Stimulated activated CD8-positive, alpha-beta memory T cell treated with anti-CD3 and anti-CD28 coated beads, Interleukin-7, amount 100 ng/mL, for 1 hour (primary cell): ENCODE data around the gene COX19.
A peak's percentile ranks its signal among the peaks of the same experiment; 100 is the strongest.

Experiments
- DNase-seq, 2 donors: peaks; one replicate each; pipeline ENCODE4 v3.0.0-alpha.2; 2020; ENCODE audit warnings: low read depth in 2 of 2

The COX19 gene, protein sequence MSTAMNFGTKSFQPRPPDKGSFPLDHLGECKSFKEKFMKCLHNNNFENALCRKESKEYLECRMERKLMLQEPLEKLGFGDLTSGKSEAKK

DNA sequence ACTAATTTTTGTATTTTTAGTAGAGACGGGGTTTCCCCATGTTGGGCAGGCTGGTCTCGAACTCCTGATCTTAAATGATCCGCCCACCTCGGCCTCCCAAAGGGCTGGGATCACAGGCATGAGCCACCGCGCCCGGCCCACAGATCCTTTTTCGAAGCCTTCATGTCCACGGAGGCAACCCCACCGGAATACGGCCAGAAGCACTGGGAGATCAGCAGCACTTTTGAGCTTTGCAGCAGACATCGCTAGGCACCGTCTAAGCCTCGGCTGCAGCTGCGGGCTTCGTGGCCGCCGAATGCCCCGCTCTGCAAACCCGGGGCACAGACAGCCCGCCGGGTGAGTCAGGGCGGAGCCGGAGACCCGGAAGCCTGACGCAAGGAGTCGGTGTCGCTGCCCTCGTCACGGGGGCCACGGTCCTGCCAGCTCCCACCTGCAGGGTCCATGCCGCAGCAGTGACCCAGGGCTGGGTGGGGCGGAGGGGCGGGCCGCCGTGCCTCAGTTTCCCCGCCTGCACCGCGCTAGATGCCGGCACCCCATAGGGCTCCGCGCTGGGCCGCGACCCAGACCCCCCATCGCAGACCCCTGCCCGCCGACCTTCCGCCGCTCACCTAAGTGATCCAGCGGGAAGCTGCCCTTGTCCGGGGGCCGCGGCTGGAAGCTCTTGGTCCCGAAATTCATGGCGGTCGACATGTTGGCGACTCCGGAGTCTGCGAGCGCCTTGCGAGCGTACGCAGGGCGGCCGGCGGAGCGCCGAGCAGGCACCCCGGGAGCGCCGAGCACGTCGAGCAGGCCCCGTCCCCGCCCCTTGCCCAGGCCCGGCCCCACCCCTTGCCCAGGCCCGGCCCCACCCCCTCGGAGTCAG is at the start of gene COX19:
Gene COX19 (minus strand): TSS at position 730 of the 862 bp plus-strand sequence. CDS start 40 bp downstream, at position 690.
- DNase-seq = peak; percentile 75 to 79

DNA sequence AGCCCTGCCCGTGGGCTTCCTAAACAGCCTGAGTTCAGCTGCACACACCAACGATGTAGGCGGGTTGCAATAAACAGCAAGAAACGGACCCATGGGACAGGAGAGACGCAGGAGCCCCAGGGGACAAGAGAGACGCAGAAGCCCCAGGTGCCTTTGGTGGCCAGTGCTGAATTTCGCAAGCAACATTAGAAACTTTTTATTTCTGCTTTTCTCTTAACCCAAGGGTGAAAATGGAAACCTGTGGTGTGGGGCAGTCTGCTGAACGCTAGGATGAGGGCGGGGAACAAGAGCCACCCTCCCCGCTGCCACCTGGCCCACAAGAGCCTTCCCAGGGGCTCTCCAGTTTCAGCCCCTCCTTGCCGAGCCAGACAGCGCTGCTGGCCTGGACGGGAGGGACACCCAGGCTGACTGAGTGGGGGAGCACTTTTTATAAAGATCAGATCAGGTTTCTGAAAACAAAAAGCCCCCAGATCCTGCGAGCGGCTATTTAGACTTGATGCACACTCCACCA is 49.0 kb upstream of the COX19 start:
- DNase-seq = no peak

DNA sequence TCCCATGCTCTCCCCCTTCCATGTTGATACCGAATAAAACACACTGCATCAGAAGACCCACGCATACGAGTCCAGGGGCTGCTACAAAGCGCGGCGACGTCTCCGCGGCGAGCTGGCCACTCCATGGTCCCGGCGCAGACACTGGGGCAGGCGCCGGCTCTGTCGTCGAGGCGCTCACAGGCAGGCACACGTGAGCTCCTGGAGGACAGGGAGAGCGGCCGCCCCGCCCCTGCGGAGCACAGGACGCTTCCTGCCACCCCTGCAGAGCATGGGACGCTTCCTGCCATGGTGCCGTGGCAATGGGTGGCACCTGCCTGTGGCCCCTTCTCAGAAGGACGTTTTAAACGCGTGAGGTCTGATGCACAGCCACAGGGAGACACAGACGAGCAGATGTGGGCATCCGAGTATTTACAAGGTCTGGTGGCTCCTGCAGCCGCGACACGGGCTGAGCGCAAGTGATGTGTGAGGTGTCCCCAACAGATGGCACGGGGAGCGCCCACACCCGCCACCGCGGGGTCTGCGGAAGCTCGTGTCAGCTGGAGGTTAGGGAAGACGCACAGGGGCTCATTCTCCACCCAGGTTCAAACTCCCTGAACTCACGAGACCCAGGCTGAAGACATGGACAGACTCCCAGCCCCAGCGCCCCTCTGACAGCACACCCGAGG is 47.6 kb upstream of the COX19 start:
- DNase-seq = no peak

DNA sequence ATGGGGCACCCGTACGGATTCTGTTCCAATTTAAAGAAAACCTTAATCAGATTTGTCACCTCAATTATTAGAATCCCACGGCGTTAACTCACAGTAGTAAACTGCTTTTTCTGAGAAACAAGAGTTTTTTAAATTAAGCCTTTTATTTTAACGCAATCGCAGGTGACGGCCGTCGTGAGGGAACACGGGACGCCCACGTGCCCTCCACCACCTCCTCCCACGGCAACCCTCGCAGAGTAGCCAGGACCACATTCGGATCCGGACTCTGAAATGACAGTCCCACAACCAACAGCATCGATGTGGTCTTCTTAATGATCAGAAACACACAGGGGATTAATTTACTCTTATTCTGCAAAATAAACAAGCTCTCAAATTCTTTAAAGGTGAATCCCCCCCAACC is 47.0 kb upstream of the COX19 start:
- DNase-seq = no peak

DNA sequence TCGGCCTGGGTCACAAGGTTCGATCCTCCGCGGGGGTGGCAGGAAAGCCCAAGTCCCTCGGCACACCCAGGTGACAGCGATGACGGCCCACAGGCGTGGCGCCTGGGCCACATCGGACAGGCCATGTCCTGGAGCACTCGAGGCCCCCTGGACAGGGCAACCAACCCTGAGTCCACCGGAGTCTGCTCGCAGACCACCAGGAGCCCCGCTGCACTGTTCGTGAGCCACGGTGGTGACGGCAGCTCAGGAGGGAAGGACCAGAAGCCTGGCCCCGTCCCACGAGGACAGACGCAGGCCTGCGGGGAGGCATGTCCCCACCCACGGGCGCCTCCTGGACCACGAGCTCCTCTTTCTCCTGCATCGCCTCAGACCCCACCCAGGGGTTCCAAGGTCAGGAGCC is 46.6 kb upstream of the COX19 start:
- no peak for DNase-seq

DNA sequence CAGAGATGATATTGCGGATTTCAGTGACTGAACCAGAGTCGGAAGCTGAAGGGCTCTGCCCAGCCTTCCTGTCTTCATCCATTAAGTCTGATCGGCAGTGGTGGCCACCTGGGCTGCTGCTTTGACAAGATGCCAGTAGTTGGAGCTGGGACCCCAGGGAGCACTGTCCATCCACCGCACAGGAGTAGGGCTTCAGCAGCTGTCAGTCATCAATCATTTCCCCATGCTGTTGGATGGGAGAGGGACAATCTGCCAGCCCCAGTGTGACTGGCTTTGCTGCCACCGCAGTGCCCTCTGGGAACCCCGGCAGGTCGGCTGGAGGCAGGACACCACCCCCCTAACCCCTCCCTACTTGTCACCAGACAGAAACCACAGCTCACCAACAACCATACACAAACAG is 46.0 kb upstream of the COX19 start:
- DNase-seq = no peak

DNA sequence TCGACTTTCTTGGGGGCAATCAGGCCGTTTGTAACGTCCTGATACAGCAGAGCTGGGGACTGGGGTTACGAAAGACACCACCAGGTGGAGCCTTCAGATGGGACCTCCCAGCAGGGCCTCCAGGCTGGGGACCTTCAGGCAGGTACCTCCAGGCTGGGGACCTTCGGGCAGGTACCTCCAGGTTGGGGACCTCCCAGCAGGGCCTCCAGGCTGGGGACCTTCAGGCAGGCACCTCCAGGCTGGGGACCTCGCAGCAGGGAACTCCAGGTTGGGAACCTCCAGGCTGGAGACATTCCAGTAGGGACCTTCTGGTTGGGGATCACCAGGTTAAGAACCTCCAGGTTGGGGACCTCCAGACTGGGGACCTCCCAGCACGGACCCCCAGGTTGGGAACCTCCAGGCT is 45.5 kb upstream of the COX19 start:
- DNase-seq = no peak

DNA sequence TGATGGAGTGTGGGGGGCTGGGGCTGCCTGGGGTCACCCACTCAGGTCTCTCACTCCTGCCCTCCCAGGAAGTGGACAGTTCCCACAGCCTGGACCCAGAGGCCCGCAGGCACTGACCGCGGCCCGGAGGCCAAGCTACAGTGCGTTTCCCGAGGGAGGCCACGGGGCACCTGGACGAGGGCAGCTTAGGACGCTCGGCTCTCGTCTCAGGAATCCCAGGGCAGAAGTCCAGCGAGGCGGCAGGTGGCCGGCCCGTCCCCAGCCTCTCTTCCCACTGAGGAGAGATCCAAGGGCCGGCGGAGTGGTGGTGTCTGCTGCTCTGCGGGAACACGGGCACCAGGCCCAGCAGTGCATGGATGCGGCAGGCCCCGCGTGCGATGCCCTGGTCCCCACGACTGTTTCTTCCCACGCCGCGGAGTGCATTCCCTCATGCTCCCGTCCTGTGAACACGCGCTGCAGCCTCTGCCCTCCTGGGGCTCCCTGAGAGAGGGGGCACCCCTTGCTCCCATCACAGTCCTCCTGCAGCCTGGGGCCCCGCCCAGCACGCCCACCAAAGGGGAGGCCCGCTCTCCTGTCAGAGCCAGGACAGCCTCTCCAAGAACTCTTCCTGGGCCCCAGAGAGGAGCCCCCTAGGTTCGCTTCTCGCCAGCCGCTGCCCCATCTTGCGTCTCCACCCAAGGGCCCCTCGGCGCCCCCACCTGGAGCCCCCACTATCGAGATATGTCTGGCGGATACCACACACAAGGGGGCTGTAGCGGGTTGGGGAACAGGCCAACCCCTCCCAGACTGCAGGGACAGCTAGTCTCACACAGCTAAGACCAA is 44.7 kb upstream of the COX19 start:
- no peak for DNase-seq

DNA sequence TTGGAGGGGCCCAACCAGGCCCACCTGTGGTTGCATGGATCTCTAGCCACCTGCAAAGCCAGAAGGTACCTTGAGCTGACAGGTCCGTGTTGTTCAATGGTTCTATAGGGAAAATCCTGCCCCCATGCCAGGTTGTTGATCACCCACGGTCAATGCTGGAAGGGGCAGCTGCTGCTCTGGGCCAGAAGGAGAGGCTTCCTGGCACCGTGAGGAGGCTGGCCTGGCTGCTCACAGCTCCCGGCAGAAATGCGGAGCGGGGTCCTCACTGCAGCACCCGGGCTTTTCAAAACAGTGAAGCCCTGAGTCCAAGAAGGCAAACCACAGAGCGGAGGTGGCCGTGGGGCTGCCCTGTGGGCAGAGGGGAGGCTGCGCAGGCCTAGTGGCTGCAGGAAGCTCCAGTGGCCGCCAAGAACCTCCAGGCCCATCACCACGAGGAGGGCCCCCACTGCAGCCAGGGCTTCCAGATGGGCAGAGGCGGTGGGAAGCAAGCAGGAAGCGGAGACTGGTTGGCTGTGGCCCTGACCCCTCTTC is 44.0 kb upstream of the COX19 start:
- no peak for DNase-seq

DNA sequence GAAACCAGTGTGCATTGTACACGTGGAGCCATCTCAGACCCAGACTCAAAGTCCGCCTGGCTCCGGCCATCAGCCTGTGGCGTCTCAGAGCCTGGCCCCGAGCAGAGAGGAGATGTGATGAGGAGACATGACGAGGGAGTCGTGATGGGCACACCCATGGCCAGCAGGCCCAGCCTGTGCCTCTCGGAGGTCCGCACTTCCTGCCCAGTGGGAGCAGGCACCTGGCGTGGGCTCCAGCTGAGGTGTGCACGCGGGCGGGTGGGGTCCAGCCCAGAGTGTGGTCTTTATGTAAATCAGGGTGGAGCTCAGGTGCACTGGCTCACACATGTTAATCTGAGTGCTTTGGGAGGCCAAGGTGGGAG is 43.0 kb upstream of the COX19 start:
- no peak for DNase-seq

DNA sequence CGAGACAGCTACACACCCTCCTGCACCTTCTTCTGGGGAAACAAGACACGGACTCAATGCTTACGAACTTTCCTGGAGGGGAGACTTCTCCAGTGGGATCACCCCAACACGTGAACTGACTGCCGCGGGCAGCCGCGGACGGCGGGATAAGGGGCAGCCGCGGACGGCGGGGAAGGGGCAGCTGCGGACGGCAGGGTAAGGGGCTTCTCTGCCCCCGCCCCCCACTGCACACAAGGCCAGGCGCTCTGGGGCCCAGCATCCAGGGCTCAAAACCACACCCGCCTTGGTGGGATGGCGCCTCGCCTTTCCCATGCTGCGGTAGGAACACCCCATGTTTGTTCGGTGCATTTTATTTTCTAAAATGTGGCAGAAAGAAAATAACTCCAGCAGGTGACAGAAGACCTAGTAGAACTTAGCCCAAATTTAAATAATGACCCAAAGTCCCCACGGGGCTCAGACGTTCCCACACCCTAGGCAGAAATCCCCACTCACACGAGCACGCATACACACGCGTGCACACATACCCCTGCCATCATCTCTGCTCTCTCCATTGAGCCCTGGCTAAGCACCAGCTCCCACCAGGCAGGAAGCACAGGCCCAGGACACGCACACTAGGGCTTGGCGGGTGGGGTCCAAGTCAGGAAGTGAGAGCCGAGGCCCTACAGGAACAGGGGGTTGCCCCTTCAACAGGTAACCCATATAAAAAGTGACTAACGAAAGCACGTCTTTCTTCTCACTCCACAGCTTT is 42.4 kb upstream of the COX19 start:
- no peak for DNase-seq

DNA sequence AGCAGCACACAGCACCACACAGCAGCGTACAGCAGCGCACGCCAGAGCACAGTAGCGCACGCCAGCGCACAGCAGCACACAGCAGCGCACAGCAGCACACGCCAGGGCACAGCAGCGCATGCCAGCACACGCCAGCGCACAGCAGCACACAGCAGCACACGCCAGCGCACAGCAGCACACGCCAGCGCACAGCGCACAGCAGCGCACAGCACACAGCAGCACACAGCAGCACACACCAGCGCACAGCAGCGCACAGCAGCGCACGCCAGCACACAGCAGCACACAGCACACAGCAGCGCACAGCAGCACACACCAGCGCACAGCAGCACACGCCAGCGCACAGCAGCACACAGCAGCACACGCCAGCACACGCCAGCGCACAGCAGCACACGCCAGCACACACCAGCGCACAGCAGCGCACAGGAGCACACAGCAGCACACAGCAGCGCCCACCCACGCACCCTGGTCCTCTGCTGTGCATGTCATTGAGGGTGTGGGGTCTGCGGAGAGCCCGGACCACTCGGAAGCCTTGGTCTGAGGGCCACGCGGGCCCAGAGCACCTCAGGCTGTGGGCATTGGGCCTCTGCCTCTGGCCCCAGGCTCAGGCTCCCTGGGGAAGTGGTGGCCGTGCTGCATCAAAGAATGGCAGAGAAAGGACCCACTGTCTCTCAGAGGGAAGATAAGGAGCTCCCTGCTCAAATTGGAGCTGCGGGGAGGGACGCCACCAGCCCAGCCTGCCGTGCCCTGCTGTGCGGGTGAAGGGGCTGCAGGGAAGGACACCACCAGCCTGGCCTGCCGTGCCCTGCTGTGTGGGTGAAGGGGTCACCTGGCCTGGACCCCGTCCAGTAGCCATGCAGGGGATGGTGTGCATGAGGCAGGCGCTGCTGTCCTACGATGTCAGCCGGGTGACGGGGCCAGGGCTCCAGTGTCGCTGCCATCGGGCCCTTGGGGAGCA is 41.5 kb upstream of the COX19 start:
- no peak for DNase-seq

DNA sequence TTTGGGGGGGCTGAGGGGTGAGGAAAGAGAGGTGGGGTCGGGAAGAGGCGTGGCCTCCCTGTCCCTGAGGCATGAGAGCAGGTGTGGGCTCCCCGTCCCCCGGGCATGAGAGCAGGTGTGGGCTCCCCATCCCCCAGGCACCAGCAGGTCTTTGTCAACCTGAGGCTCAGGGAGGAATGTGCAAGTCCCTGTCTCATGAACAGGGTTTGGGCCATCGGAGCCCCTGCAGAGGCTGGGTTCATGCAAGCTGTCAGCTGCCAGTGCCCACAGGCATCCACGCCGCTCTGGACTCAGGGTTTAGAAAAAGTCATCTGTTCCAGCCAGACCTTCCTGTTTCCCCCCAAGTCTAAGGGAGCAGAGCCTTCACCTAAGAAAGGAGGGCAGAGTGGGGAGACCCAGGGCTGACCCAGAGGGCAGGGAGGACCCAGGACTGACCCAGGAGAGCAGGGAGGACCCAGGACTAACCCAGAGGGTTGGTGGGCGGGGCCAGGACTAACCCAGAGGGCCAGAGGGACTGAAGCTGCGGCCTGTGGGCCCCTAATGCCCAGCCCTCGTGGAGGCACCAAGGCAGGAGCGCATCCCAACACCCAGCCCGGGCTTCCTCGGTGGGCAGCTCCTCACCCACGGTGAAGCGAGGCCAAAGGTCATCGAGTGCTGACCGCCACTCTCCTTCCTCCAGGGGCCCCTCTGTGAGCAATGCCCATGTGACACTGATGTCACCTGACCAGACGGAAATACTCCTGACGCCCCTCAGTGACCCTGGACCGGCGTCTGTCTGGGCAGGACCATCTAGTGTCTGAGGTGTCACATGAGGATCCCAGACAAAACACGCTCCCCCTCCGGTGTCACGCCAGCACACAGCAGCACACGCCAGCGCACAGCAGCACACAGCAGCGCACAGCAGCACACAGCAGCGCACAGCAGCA is 40.1 kb upstream of the COX19 start:
- DNase-seq = no peak

DNA sequence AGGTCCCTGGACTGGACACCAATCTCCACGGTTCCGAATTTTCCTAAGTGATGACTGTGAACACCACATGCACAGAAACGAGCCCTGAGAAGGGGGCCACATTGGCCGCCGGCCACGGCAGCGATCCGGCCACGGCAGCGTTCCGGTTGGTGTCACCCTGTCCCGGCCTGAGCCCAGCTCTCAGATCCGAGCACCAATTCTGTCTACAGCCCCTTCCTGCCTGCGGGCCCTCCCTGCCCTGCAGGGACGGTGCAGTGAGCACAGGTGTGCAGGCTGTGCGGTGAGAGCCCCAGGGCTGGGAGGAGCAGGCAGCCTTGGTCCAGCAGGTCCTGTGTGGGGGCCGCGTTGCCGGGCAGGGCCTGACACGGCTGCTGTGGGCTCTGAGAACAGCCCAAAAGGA is 39.3 kb upstream of the COX19 start:
- DNase-seq = no peak

DNA sequence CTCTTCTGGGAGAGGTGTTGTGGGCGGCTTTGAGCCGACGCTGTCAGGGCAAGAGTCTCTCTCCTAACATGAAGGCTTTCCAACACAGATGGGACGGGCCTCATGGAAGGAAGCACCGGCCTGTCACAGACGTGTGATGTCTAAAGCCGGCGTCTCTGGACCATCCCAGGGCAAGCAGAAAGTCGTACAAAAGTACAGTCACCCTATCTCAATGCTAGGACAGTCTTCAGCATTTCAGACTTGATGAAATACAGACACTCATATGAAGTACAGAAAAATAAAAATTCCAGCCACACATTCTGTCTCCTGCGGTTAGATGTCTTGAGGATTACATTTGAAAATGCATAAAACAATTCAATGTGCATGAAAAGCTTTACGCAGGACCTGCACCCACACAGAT is 38.2 kb upstream of the COX19 start:
- DNase-seq = no peak

DNA sequence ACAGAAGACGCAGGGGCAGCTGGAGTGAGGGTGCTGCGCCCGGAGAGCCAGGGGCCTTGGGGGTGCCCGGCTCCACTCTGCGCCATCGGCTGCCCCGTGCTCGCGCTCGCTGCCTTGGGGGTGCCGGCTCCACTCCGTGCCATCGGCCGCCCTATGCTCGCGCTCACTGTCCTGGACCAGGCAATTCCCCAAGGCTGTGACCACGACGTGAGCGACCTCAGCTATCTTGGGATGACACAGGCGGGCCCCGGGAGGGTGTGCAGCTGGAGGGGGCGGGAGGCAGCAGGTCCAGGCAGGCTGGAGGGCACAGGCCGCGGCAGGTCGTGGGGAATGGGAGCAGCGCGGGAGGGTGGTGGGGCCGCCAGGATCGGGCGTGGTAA is 37.4 kb upstream of the COX19 start:
- no peak for DNase-seq

DNA sequence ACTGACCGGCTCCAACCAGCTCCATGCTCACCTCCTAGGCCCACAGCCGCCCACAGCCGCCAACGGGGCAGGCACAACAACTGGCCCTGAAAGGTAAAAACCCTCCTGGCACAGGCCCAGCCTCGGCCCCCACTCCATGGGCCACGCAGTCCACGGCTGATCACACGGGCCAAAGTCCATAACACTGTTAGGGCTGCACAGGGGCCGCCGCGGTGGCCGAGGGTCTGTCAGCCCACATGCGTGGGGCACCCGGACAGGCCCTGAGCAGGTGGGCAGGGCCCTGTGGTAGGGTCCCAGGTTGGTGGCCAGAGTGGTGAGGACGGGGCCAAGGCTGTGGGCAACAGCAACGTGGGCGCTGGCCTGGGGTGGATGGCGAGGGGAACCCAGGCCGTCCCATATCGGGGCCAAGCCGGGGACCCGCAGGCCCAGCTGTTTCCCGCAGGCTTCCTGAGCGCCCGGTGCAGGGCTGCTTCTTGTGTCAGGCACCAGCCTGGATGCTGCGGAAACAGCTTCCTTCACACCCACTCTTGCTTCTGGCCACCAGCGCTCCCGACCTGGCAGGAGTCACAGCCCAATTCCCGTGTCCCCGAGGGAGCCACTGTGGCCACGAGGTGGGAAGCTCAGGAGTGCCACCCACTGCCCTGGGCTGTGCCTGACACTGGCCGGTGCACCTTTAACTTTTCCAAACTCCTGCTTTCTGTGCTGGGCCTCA is 36.8 kb upstream of the COX19 start:
- DNase-seq = no peak

DNA sequence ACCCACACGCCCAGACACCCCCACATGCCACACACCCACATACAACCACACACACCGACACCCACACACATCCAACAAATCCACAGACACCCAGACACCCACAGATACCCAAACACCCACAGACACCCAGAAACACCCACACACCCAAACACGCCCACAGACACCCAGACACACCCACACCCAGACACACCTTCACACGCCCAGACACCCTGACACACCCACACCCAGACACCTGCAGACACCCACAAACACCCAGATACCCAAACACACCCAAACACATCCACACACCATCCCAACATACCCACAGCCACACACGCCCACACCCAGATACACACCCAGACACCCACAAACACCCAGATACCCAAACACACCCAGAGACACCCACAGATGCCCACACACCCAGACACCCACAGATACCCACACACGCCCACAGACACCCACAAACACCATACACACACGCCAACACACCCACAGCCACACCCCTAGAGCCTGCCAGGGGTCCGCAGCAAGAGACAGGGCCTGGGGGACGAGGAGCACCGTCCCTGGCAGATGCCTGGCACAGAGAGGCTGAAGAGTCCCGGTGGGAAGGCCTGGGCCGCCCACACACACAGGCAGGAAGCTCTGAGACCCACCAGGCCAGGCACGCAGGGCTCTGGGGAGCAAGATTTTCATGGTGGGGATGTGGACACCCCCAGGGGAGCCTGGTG is 36.1 kb upstream of the COX19 start:
- DNase-seq = no peak
